Measurements from ENCODE around the gene AASS. TPM values are rescaled to one million over a fixed set of nuclear protein-coding genes. Genes with fewer than 3 reads are reported as not detected.

AASS gene
- total and polyA plus RNA-seq, 2 experiments from 2014 or later: 368 to 789 TPM

- DNase-seq (ENCODE audit: low spot score) (no peak), ATAC-seq (no peak)
- peaks cover 4% of the 10 kb centered on the region; the same call in 1 of the 3 replicates for H3K4me1 Mint-ChIP-seq
- H3K36me3 Mint-ChIP-seq (ENCODE audit: low read depth): peaks cover 17% of the 10 kb centered on the region
- H3K9me2 ChIP-seq (ENCODE audit: insufficient read depth): no peaks in the 10 kb centered on the region
- H3K4me2 ChIP-seq: no peak overlapping the region
- peaks cover 4% of the 10 kb centered on the region for H3K27me3 Mint-ChIP-seq (ENCODE audit: insufficient read depth, low read depth, poor library complexity)
- TF ChIP-seq CTCF (conservative IDR thresholded peaks at IDR 0.05; ENCODE audit: low read depth in 2 of 2) (no peak), EZH2 (IDR thresholded peaks at IDR 0.05; ENCODE audit: low read depth, unreplicated experiment) (no peak), ZNF462 (CRISPR knock-in tag; IDR thresholded peaks at IDR 0.05) (no peak), EZH2phosphoT487 (IDR thresholded peaks at IDR 0.05; ENCODE audit: unreplicated experiment) (no peak), ZNF331 (CRISPR knock-in tag; IDR thresholded peaks at IDR 0.05; ENCODE audit: low read depth) (no peak), ZNF114 (CRISPR knock-in tag; IDR thresholded peaks at IDR 0.05) (no peak), STAT1 (IDR thresholded peaks at IDR 0.05; ENCODE audit: unreplicated experiment) (no peak), CREB1 (CRISPR knock-in tag; IDR thresholded peaks at IDR 0.05; ENCODE audit: low read depth) (no peak), POLR2AphosphoS5 (IDR thresholded peaks at IDR 0.05; ENCODE audit: low read depth) (no peak), JUNB (IDR thresholded peaks at IDR 0.05; ENCODE audit: unreplicated experiment) (no peak), REST (IDR thresholded peaks at IDR 0.05; ENCODE audit: unreplicated experiment) (no peak), NANOG (IDR thresholded peaks at IDR 0.05; ENCODE audit: borderline replicate concordance) (no peak)
- TF ChIP-seq, protein P1, sequence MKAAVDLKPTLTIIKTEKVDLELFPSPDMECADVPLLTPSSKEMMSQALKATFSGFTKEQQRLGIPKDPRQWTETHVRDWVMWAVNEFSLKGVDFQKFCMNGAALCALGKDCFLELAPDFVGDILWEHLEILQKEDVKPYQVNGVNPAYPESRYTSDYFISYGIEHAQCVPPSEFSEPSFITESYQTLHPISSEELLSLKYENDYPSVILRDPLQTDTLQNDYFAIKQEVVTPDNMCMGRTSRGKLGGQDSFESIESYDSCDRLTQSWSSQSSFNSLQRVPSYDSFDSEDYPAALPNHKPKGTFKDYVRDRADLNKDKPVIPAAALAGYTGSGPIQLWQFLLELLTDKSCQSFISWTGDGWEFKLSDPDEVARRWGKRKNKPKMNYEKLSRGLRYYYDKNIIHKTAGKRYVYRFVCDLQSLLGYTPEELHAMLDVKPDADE (IDR thresholded peaks at IDR 0.05): no peak
- no peaks in the 10 kb centered on the region for H4K20me1 ChIP-seq (replicated peaks; ENCODE audit: insufficient read depth)
- no peak overlapping the region for H2AFZ ChIP-seq
- H3K27ac Mint-ChIP-seq: no peak overlapping the region
- H3K4me3 ChIP-seq: no peak overlapping the region
- H3K4me3 Mint-ChIP-seq: no peak overlapping the region
- no peaks in the 10 kb centered on the region for H3K27me3 ChIP-seq (ENCODE audit: insufficient read depth)
- no peaks in the 10 kb centered on the region for H3K36me3 ChIP-seq (ENCODE audit: insufficient read depth)
- H3F3A ChIP-seq (replicated peaks; ENCODE audit: low read depth): no peaks in the 10 kb centered on the region
- H3K79me2 ChIP-seq (replicated peaks; ENCODE audit: insufficient read depth): no peaks in the 10 kb centered on the region
- H3K4me1 ChIP-seq (ENCODE audit: insufficient read depth): no peaks in the 10 kb centered on the region
- H3K27ac ChIP-seq (ENCODE audit: low read depth): no peak overlapping the region
- peaks cover 3% of the 10 kb centered on the region; the same call in 2 of the 3 replicates for H3K9me3 Mint-ChIP-seq
Observed at GRCh38 chr7:122182081-122182480, 38.0 kb upstream of the AASS start.

Measured in GM23338 (cell line).